GM23338 (cell line): Measurements from ENCODE around the gene RASSF1. TPM values are rescaled to one million over a fixed set of nuclear protein-coding genes. Genes with fewer than 3 reads are reported as not detected.

Experiments
- ATAC-seq: fragments of 200-7000 bp; cut with Tn5 transposase; 3 replicates; pipeline ENCODE4 v1.9.1; 2020
- DNase-seq: peaks from one replicate; pipeline ENCODE4 v3.0.0-alpha.2; 2015; ENCODE audit warnings: low spot score
- H2AFZ ChIP-seq: fragments of 200-600 bp; sonication (generic); 2 replicates; pipeline ENCODE4 v1.8.0; 2016; ENCODE audit warnings: antibody characterized with exemption, mild to moderate bottlenecking, moderate library complexity
- H3F3A ChIP-seq: fragments of 200-600 bp; sonication (generic); replicated peaks from 2 replicates; pipeline ENCODE4 v1.8.0; 2017; ENCODE audit warnings: antibody characterized with exemption, mixed run types, low read depth
- H3K27ac ChIP-seq: fragments of 200-600 bp; sonication (generic); 2 replicates; pipeline ENCODE4 v1.6.1; 2016; ENCODE audit warnings: low read depth
- H3K27me3 ChIP-seq: fragments of 200-600 bp; sonication (generic); 2 replicates; pipeline ENCODE4 v1.8.0; 2016; ENCODE audit warnings: mild to moderate bottlenecking, mixed run types, moderate library complexity; ENCODE audit not compliant: insufficient read depth
- H3K36me3 ChIP-seq: fragments of 200-600 bp; sonication (generic); 2 replicates; pipeline ENCODE4 v1.8.0; 2016; ENCODE audit warnings: mild to moderate bottlenecking; ENCODE audit not compliant: insufficient read depth
- H3K4me1 ChIP-seq: fragments of 200-600 bp; sonication (generic); 2 replicates; pipeline ENCODE4 v1.8.0; 2016; ENCODE audit warnings: mild to moderate bottlenecking, moderate library complexity; ENCODE audit not compliant: insufficient read depth
- H3K4me2 ChIP-seq: fragments of 200-600 bp; sonication (generic); 2 replicates; pipeline ENCODE4 v1.7.1; 2017; ENCODE audit warnings: mixed run types
- H3K4me3 ChIP-seq: fragments of 200-600 bp; sonication (generic); 2 replicates; pipeline ENCODE4 v1.6.1; 2016; ENCODE audit warnings: mixed run types
- H3K79me2 ChIP-seq: fragments of 200-600 bp; sonication (generic); replicated peaks from 2 replicates; pipeline ENCODE4 v1.8.0; 2017; ENCODE audit warnings: mild to moderate bottlenecking; ENCODE audit not compliant: insufficient read depth
- H3K9me2 ChIP-seq: fragments of 200-600 bp; sonication (generic); 2 replicates; pipeline ENCODE4 v1.8.0; 2017; ENCODE audit not compliant: insufficient read depth
- H4K20me1 ChIP-seq: fragments of 200-600 bp; sonication (generic); replicated peaks from 2 replicates; pipeline ENCODE4 v1.8.0; 2017; ENCODE audit warnings: mild to moderate bottlenecking; ENCODE audit not compliant: insufficient read depth
- H3K27ac Mint-ChIP-seq: 2 replicates; pipeline ENCODE4 v1.8.0; 2020; ENCODE audit warnings: inconsistent platforms, mild to moderate bottlenecking, moderate library complexity, mixed read lengths
- H3K27me3 Mint-ChIP-seq: 3 replicates; pipeline ENCODE4 v1.8.0; 2022; ENCODE audit warnings: low read depth, mild to moderate bottlenecking, moderate library complexity, mixed read lengths, inconsistent platforms; ENCODE audit not compliant: insufficient read depth, poor library complexity
- H3K36me3 Mint-ChIP-seq: 3 replicates; pipeline ENCODE4 v1.8.0; 2021; ENCODE audit warnings: low read depth, mild to moderate bottlenecking, inconsistent platforms, moderate library complexity, mixed read lengths
- H3K4me1 Mint-ChIP-seq: 3 replicates; pipeline ENCODE4 v1.8.0; 2020; ENCODE audit warnings: mild to moderate bottlenecking, inconsistent platforms, mixed read lengths
- H3K4me3 Mint-ChIP-seq: 3 replicates; pipeline ENCODE4 v1.8.0; 2021; ENCODE audit warnings: moderate library complexity, mild to moderate bottlenecking, inconsistent platforms, mixed read lengths
- H3K9me3 Mint-ChIP-seq: 3 replicates; pipeline ENCODE4 v1.8.0; 2020; ENCODE audit warnings: moderate library complexity, mild to moderate bottlenecking, inconsistent platforms, mixed read lengths
- CREB1 ChIP-seq: fragments of 250-450 bp; sonication (Bioruptor Pico); IDR thresholded peaks from 2 replicates; pipeline ENCODE4 v1.5.0; 2020; ENCODE audit warnings: low read depth, mild to moderate bottlenecking, moderate library complexity
- CTCF ChIP-seq, 2 experiments: fragments of 200-600 bp in 1 of 2; sonication (generic) in 1 of 2; conservative IDR thresholded peaks; 2 replicates each; pipeline versions ENCODE4 v1.5.1 to v1.6.1; 2016 to 2017; ENCODE audit warnings: antibody characterized with exemption in 2 of 2, low read depth in 2 of 2, mild to moderate bottlenecking in 2 of 2, moderate library complexity in 1 of 2
- ETS1 ChIP-seq: IDR thresholded peaks from 2 replicates; pipeline ENCODE4 v1.6.1; 2016; ENCODE audit warnings: antibody characterized with exemption
- EZH2 ChIP-seq: fragments of 200-600 bp; sonication (generic); IDR thresholded peaks from one replicate; pipeline ENCODE4 v1.8.0; 2017; ENCODE audit warnings: antibody characterized with exemption, mild to moderate bottlenecking, low read depth; ENCODE audit not compliant: unreplicated experiment
- EZH2phosphoT487 ChIP-seq: fragments of 200-600 bp; sonication (generic); IDR thresholded peaks from one replicate; pipeline ENCODE4 v1.8.1; 2018; ENCODE audit warnings: antibody characterized with exemption; ENCODE audit not compliant: unreplicated experiment
- JUNB ChIP-seq: IDR thresholded peaks from one replicate; pipeline ENCODE4 v1.6.1; 2016; ENCODE audit warnings: antibody characterized with exemption; ENCODE audit not compliant: unreplicated experiment
- NANOG ChIP-seq: IDR thresholded peaks from 2 replicates; pipeline ENCODE4 v1.6.1; 2016; ENCODE audit warnings: antibody characterized with exemption, borderline replicate concordance
- POLR2AphosphoS5 ChIP-seq: IDR thresholded peaks from 2 replicates; pipeline ENCODE4 v1.6.1; 2016; ENCODE audit warnings: antibody characterized with exemption, low read depth
- REST ChIP-seq: IDR thresholded peaks from one replicate; pipeline ENCODE4 v1.6.1; 2018; ENCODE audit warnings: antibody characterized with exemption; ENCODE audit not compliant: unreplicated experiment
- STAT1 ChIP-seq: IDR thresholded peaks from one replicate; pipeline ENCODE4 v1.6.1; 2016; ENCODE audit warnings: antibody characterized with exemption; ENCODE audit not compliant: unreplicated experiment
- ZNF114 ChIP-seq: fragments of 250-450 bp; sonication (Bioruptor Pico); IDR thresholded peaks from 2 replicates; pipeline ENCODE4 v1.5.0; 2020; ENCODE audit warnings: mild to moderate bottlenecking, moderate library complexity
- ZNF331 ChIP-seq: fragments of 250-450 bp; sonication (Bioruptor Pico); IDR thresholded peaks from 2 replicates; pipeline ENCODE4 v1.5.0; 2020; ENCODE audit warnings: low read depth, mild to moderate bottlenecking, moderate library complexity
- ZNF462 ChIP-seq: fragments of 250-450 bp; sonication (Bioruptor Pico); IDR thresholded peaks from 2 replicates; pipeline ENCODE4 v1.5.0; 2020; ENCODE audit warnings: mild to moderate bottlenecking, moderate library complexity
- polyA plus RNA-seq: library from polyadenylated mRNA; unstranded; fragments of >200 nt; fragmentation: Nextera tagmentation; extraction: Ambion mirVana; gene quantifications from 2 replicates; pipeline ENCODE4 v1.2.1, GENCODE V29; 2016
- total RNA-seq: library from RNA; depleted of rRNA; stranded (reverse); fragments of >200 nt; shearing (Covaris generic); gene quantifications from 2 replicates; pipeline ENCODE4 v1.2.3, GENCODE V29; 2014

The RASSF1 gene
- total and polyA plus RNA-seq, 2 experiments from 2014 or later: 9.6 to 15.7 TPM

DNA sequence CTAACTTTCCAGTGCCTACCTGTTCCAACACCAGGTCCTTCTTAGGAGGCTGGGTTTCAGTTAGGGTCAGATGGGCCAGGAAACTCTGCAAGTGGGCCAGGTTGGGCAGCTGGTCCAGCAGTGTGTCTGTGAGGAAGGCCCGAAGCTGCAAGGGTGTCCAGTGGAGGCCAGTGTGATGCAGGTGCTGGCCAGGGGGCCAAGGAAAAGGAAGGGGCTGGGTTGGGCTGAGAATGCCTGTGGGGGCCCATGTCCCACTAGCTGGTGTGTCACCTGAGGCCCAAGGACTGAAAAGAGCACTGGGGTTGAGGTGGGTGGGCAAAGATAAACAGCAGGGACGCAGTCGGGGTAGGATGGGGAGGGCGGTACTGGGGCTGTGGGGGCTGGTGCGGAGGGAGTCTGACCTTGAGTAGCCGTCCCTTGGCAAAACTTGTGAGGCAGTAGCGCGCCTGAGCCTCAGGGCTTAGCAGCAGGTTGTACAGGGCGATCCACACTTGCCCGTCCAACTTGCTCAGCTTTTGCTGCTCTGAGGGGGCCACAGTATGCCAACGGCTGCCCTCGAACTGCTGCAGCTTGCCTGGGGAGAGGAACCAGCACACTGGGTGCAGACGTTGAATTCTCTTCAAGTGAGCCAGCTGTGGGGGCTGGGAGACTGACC lies 1.5 kb upstream of the RASSF1 start:
- H3K9me3 Mint-ChIP-seq: peaks cover 3% of the 10 kb centered on the region; the same call in 1 of the 3 replicates

More for the DNA sequence above, 1.5 kb upstream of the RASSF1 start:
- no peaks in the 10 kb centered on the region for H3K9me2 ChIP-seq
- H3K4me1 ChIP-seq: peaks cover 12% of the 10 kb centered on the region
- H3K4me3 ChIP-seq: no peak overlapping the region
- H3K27me3 ChIP-seq: peaks cover 78% of the 10 kb centered on the region
- H3K27ac ChIP-seq: no peak overlapping the region
- ATAC-seq (no peak), DNase-seq (no peak)
- H3K4me3 Mint-ChIP-seq: no peak overlapping the region
- no peak overlapping the region for H3K4me2 ChIP-seq
- no peaks in the 10 kb centered on the region for H3K79me2 ChIP-seq
- H2AFZ ChIP-seq: no peak overlapping the region
- peaks cover 31% of the 10 kb centered on the region; the same call in 1 of the 2 replicates for H3F3A ChIP-seq
- H3K27ac Mint-ChIP-seq: no peak overlapping the region
- peaks cover 23% of the 10 kb centered on the region for H3K4me1 Mint-ChIP-seq
- H3K36me3 ChIP-seq: no peaks in the 10 kb centered on the region
- TF ChIP-seq ZNF331 (CRISPR knock-in tag) (no peak), ZNF462 (CRISPR knock-in tag) (no peak), EZH2 (no peak), EZH2phosphoT487 (no peak), ZNF114 (no peak), CTCF (conservative IDR thresholded peaks at IDR 0.05; ENCODE audit: low read depth in 2 of 2) (no peak), POLR2AphosphoS5 (no peak), STAT1 (no peak), JUNB (no peak), REST (no peak), CREB1 (CRISPR knock-in tag) (no peak), ETS1 (no peak), NANOG (no peak)
- no peaks in the 10 kb centered on the region for H4K20me1 ChIP-seq
- H3K36me3 Mint-ChIP-seq: no peaks in the 10 kb centered on the region; the same call in 2 of the 3 replicates
- H3K27me3 Mint-ChIP-seq: peaks cover 80% of the 10 kb centered on the region
